GM23338 (cell line): Measurements from ENCODE around the gene DLG3. TPM values are rescaled to one million over a fixed set of nuclear protein-coding genes. Genes with fewer than 3 reads are reported as not detected.

Source experiments
- ATAC-seq: fragments of 200-7000 bp; cut with Tn5 transposase; 3 replicates; pipeline ENCODE4 v1.9.1; 2020
- DNase-seq: peaks from one replicate; pipeline ENCODE4 v3.0.0-alpha.2; 2015; ENCODE audit warnings: low spot score
- H2AFZ ChIP-seq: fragments of 200-600 bp; sonication (generic); 2 replicates; pipeline ENCODE4 v1.8.0; 2016; ENCODE audit warnings: antibody characterized with exemption, mild to moderate bottlenecking, moderate library complexity
- H3F3A ChIP-seq: fragments of 200-600 bp; sonication (generic); replicated peaks from 2 replicates; pipeline ENCODE4 v1.8.0; 2017; ENCODE audit warnings: antibody characterized with exemption, mixed run types, low read depth
- H3K27ac ChIP-seq: fragments of 200-600 bp; sonication (generic); 2 replicates; pipeline ENCODE4 v1.6.1; 2016; ENCODE audit warnings: low read depth
- H3K27me3 ChIP-seq: fragments of 200-600 bp; sonication (generic); 2 replicates; pipeline ENCODE4 v1.8.0; 2016; ENCODE audit warnings: mild to moderate bottlenecking, mixed run types, moderate library complexity; ENCODE audit not compliant: insufficient read depth
- H3K36me3 ChIP-seq: fragments of 200-600 bp; sonication (generic); 2 replicates; pipeline ENCODE4 v1.8.0; 2016; ENCODE audit warnings: mild to moderate bottlenecking; ENCODE audit not compliant: insufficient read depth
- H3K4me1 ChIP-seq: fragments of 200-600 bp; sonication (generic); 2 replicates; pipeline ENCODE4 v1.8.0; 2016; ENCODE audit warnings: mild to moderate bottlenecking, moderate library complexity; ENCODE audit not compliant: insufficient read depth
- H3K4me2 ChIP-seq: fragments of 200-600 bp; sonication (generic); 2 replicates; pipeline ENCODE4 v1.7.1; 2017; ENCODE audit warnings: mixed run types
- H3K4me3 ChIP-seq: fragments of 200-600 bp; sonication (generic); 2 replicates; pipeline ENCODE4 v1.6.1; 2016; ENCODE audit warnings: mixed run types
- H3K79me2 ChIP-seq: fragments of 200-600 bp; sonication (generic); replicated peaks from 2 replicates; pipeline ENCODE4 v1.8.0; 2017; ENCODE audit warnings: mild to moderate bottlenecking; ENCODE audit not compliant: insufficient read depth
- H3K9me2 ChIP-seq: fragments of 200-600 bp; sonication (generic); 2 replicates; pipeline ENCODE4 v1.8.0; 2017; ENCODE audit not compliant: insufficient read depth
- H4K20me1 ChIP-seq: fragments of 200-600 bp; sonication (generic); replicated peaks from 2 replicates; pipeline ENCODE4 v1.8.0; 2017; ENCODE audit warnings: mild to moderate bottlenecking; ENCODE audit not compliant: insufficient read depth
- H3K27ac Mint-ChIP-seq: 2 replicates; pipeline ENCODE4 v1.8.0; 2020; ENCODE audit warnings: inconsistent platforms, mild to moderate bottlenecking, moderate library complexity, mixed read lengths
- H3K27me3 Mint-ChIP-seq: 3 replicates; pipeline ENCODE4 v1.8.0; 2022; ENCODE audit warnings: low read depth, mild to moderate bottlenecking, moderate library complexity, mixed read lengths, inconsistent platforms; ENCODE audit not compliant: insufficient read depth, poor library complexity
- H3K36me3 Mint-ChIP-seq: 3 replicates; pipeline ENCODE4 v1.8.0; 2021; ENCODE audit warnings: low read depth, mild to moderate bottlenecking, inconsistent platforms, moderate library complexity, mixed read lengths
- H3K4me1 Mint-ChIP-seq: 3 replicates; pipeline ENCODE4 v1.8.0; 2020; ENCODE audit warnings: mild to moderate bottlenecking, inconsistent platforms, mixed read lengths
- H3K4me3 Mint-ChIP-seq: 3 replicates; pipeline ENCODE4 v1.8.0; 2021; ENCODE audit warnings: moderate library complexity, mild to moderate bottlenecking, inconsistent platforms, mixed read lengths
- H3K9me3 Mint-ChIP-seq: 3 replicates; pipeline ENCODE4 v1.8.0; 2020; ENCODE audit warnings: moderate library complexity, mild to moderate bottlenecking, inconsistent platforms, mixed read lengths
- CREB1 ChIP-seq: fragments of 250-450 bp; sonication (Bioruptor Pico); IDR thresholded peaks from 2 replicates; pipeline ENCODE4 v1.5.0; 2020; ENCODE audit warnings: low read depth, mild to moderate bottlenecking, moderate library complexity
- ETS1 ChIP-seq: IDR thresholded peaks from 2 replicates; pipeline ENCODE4 v1.6.1; 2016; ENCODE audit warnings: antibody characterized with exemption
- EZH2 ChIP-seq: fragments of 200-600 bp; sonication (generic); IDR thresholded peaks from one replicate; pipeline ENCODE4 v1.8.0; 2017; ENCODE audit warnings: antibody characterized with exemption, mild to moderate bottlenecking, low read depth; ENCODE audit not compliant: unreplicated experiment
- EZH2phosphoT487 ChIP-seq: fragments of 200-600 bp; sonication (generic); IDR thresholded peaks from one replicate; pipeline ENCODE4 v1.8.1; 2018; ENCODE audit warnings: antibody characterized with exemption; ENCODE audit not compliant: unreplicated experiment
- JUNB ChIP-seq: IDR thresholded peaks from one replicate; pipeline ENCODE4 v1.6.1; 2016; ENCODE audit warnings: antibody characterized with exemption; ENCODE audit not compliant: unreplicated experiment
- NANOG ChIP-seq: IDR thresholded peaks from 2 replicates; pipeline ENCODE4 v1.6.1; 2016; ENCODE audit warnings: antibody characterized with exemption, borderline replicate concordance
- POLR2AphosphoS5 ChIP-seq: IDR thresholded peaks from 2 replicates; pipeline ENCODE4 v1.6.1; 2016; ENCODE audit warnings: antibody characterized with exemption, low read depth
- REST ChIP-seq: IDR thresholded peaks from one replicate; pipeline ENCODE4 v1.6.1; 2018; ENCODE audit warnings: antibody characterized with exemption; ENCODE audit not compliant: unreplicated experiment
- STAT1 ChIP-seq: IDR thresholded peaks from one replicate; pipeline ENCODE4 v1.6.1; 2016; ENCODE audit warnings: antibody characterized with exemption; ENCODE audit not compliant: unreplicated experiment
- ZNF114 ChIP-seq: fragments of 250-450 bp; sonication (Bioruptor Pico); IDR thresholded peaks from 2 replicates; pipeline ENCODE4 v1.5.0; 2020; ENCODE audit warnings: mild to moderate bottlenecking, moderate library complexity
- ZNF331 ChIP-seq: fragments of 250-450 bp; sonication (Bioruptor Pico); IDR thresholded peaks from 2 replicates; pipeline ENCODE4 v1.5.0; 2020; ENCODE audit warnings: low read depth, mild to moderate bottlenecking, moderate library complexity
- polyA plus RNA-seq: library from polyadenylated mRNA; unstranded; fragments of >200 nt; fragmentation: Nextera tagmentation; extraction: Ambion mirVana; gene quantifications from 2 replicates; pipeline ENCODE4 v1.2.1, GENCODE V29; 2016
- total RNA-seq: library from RNA; depleted of rRNA; stranded (reverse); fragments of >200 nt; shearing (Covaris generic); gene quantifications from 2 replicates; pipeline ENCODE4 v1.2.3, GENCODE V29; 2014
- TF ChIP-seq, protein P1 (sequence below): fragments of 250-450 bp; sonication (Bioruptor Pico); IDR thresholded peaks from 2 replicates; pipeline ENCODE4 v1.5.0; 2020; ENCODE audit warnings: mild to moderate bottlenecking, moderate library complexity
- TF ChIP-seq, protein P2 (sequence below), 2 experiments: fragments of 200-600 bp in 1 of 2; sonication (generic) in 1 of 2; conservative IDR thresholded peaks; 2 replicates each; pipeline versions ENCODE4 v1.5.1 to v1.6.1; 2016 to 2017; ENCODE audit warnings: antibody characterized with exemption in 2 of 2, low read depth in 2 of 2, mild to moderate bottlenecking in 2 of 2, moderate library complexity in 1 of 2

The DLG3 gene
- total and polyA plus RNA-seq, 2 experiments from 2014 or later, result 13.0 to 61.8 TPM

- Histone ChIP-seq H3K36me3 (no peaks in the 10 kb centered on the region), H3K9me2 (no peaks in the 10 kb centered on the region), H3K4me3 (no peak overlapping the region), H2AFZ (no peak overlapping the region), H3K79me2 (peaks cover 82% of the 10 kb centered on the region), H3F3A (no peaks in the 10 kb centered on the region; the same call in 1 of the 2 replicates), H3K27me3 (no peaks in the 10 kb centered on the region), H3K4me2 (no peak overlapping the region), H4K20me1 (no peaks in the 10 kb centered on the region; the same call in 1 of the 2 replicates), H3K4me1 (peaks cover 40% of the 10 kb centered on the region), H3K27ac (no peak overlapping the region)
- no peak for DNase-seq
- H3K27ac Mint-ChIP-seq, result no peak overlapping the region; the same call in 1 of the 2 replicates
- H3K27me3 Mint-ChIP-seq, result peaks cover 2% of the 10 kb centered on the region
- peaks cover 42% of the 10 kb centered on the region for H3K4me1 Mint-ChIP-seq
- ATAC-seq, result no peak
- H3K9me3 Mint-ChIP-seq, result no peaks in the 10 kb centered on the region
- peaks cover 16% of the 10 kb centered on the region; the same call in 2 of the 3 replicates for H3K36me3 Mint-ChIP-seq
- no peak overlapping the region for H3K4me3 Mint-ChIP-seq
- TF ChIP-seq, protein P1, sequence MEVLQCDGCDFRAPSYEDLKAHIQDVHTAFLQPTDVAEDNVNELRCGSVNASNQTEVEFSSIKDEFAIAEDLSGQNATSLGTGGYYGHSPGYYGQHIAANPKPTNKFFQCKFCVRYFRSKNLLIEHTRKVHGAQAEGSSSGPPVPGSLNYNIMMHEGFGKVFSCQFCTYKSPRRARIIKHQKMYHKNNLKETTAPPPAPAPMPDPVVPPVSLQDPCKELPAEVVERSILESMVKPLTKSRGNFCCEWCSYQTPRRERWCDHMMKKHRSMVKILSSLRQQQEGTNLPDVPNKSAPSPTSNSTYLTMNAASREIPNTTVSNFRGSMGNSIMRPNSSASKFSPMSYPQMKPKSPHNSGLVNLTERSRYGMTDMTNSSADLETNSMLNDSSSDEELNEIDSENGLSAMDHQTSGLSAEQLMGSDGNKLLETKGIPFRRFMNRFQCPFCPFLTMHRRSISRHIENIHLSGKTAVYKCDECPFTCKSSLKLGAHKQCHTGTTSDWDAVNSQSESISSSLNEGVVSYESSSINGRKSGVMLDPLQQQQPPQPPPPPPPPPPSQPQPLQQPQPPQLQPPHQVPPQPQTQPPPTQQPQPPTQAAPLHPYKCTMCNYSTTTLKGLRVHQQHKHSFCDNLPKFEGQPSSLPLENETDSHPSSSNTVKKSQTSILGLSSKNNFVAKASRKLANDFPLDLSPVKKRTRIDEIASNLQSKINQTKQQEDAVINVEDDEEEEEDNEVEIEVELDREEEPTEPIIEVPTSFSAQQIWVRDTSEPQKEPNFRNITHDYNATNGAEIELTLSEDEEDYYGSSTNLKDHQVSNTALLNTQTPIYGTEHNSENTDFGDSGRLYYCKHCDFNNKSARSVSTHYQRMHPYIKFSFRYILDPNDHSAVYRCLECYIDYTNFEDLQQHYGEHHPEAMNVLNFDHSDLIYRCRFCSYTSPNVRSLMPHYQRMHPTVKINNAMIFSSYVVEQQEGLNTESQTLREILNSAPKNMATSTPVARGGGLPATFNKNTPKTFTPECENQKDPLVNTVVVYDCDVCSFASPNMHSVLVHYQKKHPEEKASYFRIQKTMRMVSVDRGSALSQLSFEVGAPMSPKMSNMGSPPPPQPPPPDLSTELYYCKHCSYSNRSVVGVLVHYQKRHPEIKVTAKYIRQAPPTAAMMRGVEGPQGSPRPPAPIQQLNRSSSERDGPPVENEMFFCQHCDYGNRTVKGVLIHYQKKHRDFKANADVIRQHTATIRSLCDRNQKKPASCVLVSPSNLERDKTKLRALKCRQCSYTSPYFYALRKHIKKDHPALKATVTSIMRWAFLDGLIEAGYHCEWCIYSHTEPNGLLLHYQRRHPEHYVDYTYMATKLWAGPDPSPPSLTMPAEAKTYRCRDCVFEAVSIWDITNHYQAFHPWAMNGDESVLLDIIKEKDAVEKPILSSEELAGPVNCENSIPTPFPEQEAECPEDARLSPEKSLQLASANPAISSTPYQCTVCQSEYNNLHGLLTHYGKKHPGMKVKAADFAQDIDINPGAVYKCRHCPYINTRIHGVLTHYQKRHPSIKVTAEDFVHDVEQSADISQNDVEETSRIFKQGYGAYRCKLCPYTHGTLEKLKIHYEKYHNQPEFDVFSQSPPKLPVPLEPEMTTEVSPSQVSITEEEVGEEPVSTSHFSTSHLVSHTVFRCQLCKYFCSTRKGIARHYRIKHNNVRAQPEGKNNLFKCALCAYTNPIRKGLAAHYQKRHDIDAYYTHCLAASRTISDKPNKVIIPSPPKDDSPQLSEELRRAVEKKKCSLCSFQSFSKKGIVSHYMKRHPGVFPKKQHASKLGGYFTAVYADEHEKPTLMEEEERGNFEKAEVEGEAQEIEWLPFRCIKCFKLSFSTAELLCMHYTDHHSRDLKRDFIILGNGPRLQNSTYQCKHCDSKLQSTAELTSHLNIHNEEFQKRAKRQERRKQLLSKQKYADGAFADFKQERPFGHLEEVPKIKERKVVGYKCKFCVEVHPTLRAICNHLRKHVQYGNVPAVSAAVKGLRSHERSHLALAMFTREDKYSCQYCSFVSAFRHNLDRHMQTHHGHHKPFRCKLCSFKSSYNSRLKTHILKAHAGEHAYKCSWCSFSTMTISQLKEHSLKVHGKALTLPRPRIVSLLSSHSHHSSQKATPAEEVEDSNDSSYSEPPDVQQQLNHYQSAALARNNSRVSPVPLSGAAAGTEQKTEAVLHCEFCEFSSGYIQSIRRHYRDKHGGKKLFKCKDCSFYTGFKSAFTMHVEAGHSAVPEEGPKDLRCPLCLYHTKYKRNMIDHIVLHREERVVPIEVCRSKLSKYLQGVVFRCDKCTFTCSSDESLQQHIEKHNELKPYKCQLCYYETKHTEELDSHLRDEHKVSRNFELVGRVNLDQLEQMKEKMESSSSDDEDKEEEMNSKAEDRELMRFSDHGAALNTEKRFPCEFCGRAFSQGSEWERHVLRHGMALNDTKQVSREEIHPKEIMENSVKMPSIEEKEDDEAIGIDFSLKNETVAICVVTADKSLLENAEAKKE (CRISPR knock-in tag), result no peak
- TF ChIP-seq, protein P2, sequence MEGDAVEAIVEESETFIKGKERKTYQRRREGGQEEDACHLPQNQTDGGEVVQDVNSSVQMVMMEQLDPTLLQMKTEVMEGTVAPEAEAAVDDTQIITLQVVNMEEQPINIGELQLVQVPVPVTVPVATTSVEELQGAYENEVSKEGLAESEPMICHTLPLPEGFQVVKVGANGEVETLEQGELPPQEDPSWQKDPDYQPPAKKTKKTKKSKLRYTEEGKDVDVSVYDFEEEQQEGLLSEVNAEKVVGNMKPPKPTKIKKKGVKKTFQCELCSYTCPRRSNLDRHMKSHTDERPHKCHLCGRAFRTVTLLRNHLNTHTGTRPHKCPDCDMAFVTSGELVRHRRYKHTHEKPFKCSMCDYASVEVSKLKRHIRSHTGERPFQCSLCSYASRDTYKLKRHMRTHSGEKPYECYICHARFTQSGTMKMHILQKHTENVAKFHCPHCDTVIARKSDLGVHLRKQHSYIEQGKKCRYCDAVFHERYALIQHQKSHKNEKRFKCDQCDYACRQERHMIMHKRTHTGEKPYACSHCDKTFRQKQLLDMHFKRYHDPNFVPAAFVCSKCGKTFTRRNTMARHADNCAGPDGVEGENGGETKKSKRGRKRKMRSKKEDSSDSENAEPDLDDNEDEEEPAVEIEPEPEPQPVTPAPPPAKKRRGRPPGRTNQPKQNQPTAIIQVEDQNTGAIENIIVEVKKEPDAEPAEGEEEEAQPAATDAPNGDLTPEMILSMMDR (conservative IDR thresholded peaks at IDR 0.05; ENCODE audit: low read depth in 2 of 2), result no peak
- TF ChIP-seq NANOG (no peak), REST (no peak), POLR2AphosphoS5 (no peak), JUNB (no peak), STAT1 (no peak), ETS1 (no peak), ZNF331 (CRISPR knock-in tag) (no peak), ZNF114 (no peak), EZH2 (no peak), CREB1 (no peak), EZH2phosphoT487 (no peak)
These were observed 26.2 kb downstream of the DLG3 start for GRCh38 chrX:70470850-70471289.
